Measurements from ENCODE around the gene YY1AP1.
A peak's percentile ranks its signal among the peaks of the same experiment; 100 is the strongest.
"Not testable (repeated sequence)": the region's sequence is repeated elsewhere in the genome, so short reads cannot be mapped to it uniquely, and the experiment has no call there.

Gene YY1AP1

GRCh38 chr1:155695072-155695471, 6.5 kb upstream of the YY1AP1 start:
- DNase-seq, result no peak

DNA sequence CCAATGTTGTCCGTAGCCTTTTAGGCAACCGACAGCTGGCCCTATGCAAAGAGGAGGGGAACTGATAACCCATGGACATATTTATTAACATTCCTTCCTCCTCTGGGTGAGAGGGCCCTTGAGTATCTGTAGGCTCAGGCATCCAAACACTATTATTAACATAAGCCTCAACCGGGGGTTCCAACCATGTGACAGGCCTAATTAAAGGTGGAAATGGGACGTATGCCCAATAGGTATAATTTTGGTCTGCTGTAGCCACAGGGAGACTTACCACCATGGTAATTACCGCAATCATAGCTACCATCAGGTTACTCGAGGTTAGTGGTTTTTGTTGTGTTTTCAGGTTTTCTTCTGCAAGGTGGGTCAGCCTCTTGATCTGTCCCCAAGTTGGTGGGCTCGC, 5.6 kb upstream of the YY1AP1 start:
- no peak for DNase-seq

GRCh38 chr1:155691992-155692528, 3.5 kb upstream of the YY1AP1 start:
- no peak for DNase-seq

- peak; percentile 19 for DNase-seq
Measured at GRCh38 chr1:155689081-155689607, 570 bp upstream of the YY1AP1 start, which contains the start of gene DAP3. Gene DAP3 (plus strand): TSS chr1:155689091. CDS start chr1:155709780, 20,689 bp downstream.

- DNase-seq, result not testable (repeated sequence)
Measured at GRCh38 chr1:155687705-155688323, 760 bp downstream of the YY1AP1 start.

GRCh38 chr1:155681776-155682175, 6.8 kb downstream of the YY1AP1 start:
- no peak for DNase-seq

DNA sequence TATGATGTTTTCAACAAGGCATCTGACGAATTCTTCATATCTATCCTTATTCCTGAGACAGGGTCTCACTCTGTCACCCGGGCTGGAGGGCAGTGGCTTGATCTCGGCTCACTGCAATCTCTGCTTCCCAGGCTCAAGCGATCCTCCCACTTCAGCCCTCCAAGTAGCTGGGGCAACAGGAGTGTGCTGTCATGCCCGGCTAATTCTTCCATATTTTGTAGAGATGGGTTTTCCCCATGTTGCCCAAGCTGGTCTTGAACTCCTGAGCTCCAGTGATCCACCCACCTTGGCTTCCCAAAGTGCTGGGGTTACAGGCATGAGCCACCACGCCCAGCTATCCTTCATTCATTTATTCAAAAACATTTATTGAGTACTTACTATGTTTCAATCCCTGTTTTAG, 8.0 kb downstream of the YY1AP1 start:
- no peak for DNase-seq

DNA sequence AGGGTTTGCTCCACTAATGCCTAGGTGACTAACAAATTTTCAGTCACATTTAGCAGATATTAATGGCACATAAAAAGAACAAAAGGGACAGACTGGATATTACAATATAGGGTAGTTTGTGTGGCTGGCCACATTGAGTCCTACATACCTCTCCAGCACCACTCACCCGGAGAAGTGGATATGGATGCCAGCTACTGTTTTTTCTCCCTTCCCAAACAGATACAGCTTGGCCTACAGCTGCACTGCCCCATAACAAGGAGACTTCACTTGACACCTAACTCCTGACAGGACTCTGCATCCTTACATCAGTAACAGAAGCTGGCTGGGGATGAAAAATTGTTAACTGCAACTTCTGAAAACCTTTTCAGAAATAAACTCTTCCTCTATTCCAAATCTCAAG, 9.6 kb downstream of the YY1AP1 start:
- DNase-seq, result not testable (repeated sequence)

DNA sequence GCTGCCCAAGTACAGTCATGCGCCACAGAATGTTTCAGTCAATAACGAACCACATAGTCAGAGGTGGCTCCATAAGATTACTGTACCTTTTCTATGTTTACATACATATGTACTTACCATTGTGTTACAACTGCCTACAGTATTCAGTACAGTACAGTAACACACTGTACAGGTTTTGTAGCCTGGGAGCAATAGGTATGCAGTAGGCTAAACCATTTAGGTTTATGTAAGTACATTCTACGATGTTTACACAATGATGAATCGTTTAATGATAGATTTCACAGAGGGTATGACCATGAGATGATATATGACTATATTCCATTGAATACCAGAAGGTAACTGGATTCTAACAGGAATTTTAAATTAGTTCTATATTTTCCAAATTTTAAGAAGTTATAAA, 10.5 kb downstream of the YY1AP1 start:
- no peak for DNase-seq

GRCh38 chr1:155673003-155673402, 15.6 kb downstream of the YY1AP1 start:
- no peak for DNase-seq

DNA sequence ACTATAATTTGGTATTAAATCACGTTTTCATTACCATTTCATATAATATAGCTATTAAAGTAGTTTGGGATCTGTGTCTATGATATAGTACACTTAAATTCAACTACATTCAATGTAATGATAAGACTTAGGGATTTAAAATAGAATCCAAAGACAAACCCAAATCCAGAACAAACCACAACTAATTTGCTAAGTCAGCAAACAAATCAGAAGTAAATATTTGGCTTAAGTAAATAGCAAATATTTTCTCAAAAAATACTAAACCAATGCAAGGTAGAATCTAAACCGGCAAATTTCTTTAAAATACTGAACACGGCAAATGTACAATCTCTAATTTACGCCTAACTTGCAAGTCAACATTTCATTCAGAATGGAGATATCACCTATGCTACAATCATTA, 16.8 kb downstream of the YY1AP1 start:
- DNase-seq, result no peak

- no peak for DNase-seq
Measured at GRCh38 chr1:155669233-155670162, 19.1 kb downstream of the YY1AP1 start.

DNA sequence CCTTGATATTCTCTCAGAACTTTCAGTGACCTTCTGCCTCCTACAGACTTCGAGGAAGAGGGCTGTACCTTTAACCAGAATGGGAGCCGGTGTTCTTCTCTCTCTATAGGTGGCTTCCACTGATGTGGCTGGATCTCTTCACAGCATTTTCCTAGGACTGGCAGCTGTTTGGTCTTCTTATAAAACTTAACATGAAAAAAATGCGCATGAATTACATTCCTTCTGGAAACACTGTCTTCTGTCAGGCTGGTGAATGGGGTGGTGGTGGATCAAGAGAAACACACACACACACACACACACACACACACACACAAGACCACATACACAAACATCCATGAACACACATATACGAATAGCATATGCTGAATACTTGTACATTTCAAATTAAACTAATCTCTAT, 27.3 kb downstream of the YY1AP1 start:
- DNase-seq, result not testable (repeated sequence)

GRCh38 chr1:155657463-155657862, 31.1 kb downstream of the YY1AP1 start:
- DNase-seq, result peak; percentile 80

DNA sequence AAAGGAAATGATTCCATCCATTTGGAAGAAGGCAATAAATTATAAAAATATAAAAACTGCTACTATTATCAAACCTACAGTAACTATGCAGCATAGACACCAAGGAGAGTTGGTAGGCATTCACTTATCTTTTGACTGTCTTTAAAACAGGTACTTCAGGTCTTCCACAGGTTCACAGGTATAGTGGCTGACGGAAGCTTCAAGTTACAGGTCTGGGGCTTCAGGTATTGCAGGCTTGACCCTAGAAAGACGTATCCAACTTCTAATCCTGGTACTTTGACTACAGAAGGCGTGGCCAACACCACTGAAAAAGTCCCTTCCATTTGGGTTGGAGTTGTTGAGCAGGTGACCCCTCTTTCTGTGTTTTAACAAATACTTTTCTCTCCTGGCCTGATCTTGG, 35.6 kb downstream of the YY1AP1 start:
- no peak for DNase-seq

GRCh38 chr1:155651861-155652661, 36.5 kb downstream of the YY1AP1 start:
- DNase-seq, result no peak

DNA sequence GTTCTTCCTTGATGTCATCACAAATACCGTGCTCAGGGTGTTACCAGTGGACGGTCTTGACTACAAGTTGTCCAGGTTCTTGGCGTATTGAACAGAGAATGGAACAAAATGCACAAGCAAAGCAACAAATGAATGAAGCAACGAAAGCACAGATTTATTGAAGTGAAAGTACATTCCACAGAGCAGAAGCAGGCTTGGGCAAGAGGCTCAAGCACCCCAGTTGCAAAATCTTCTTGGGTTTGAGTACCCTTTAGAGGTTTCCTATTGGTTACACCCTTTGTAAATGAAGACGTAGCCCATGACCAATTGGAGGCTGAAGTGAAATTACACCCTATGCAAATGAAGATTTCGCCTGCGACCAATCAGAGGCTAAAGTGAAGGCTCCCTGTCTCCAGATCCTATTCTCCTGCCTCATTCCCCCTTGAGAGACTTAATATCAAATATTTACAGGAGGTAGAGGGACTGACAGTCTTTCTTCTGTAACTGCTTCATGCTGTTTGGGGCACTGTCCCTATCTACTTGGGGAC, 38.3 kb downstream of the YY1AP1 start:
- DNase-seq, result no peak

DNA sequence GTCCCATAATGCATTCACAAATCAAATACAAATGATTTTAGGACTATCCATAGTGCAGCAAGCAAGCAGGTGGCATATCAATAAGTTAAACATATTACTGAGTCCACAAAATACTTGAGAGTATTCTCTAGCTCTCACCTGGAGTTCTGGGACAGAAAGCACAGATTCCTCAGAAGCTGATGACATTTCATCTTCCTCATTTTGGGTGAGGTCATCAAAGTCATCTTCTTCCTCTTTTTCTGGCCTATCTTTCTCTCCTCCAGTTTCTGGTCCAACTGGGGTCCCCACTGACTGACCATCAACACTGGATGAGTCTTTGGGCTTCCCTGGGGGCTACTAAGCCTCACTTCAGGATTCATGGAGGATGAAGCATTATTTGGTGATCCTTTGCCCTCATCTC, 38.9 kb downstream of the YY1AP1 start:
- DNase-seq, result no peak

GRCh38 chr1:155648207-155649147, 40.1 kb downstream of the YY1AP1 start:
- DNase-seq, result no peak

- no peak for DNase-seq
Measured at GRCh38 chr1:155646307-155646706, 42.3 kb downstream of the YY1AP1 start.

DNA sequence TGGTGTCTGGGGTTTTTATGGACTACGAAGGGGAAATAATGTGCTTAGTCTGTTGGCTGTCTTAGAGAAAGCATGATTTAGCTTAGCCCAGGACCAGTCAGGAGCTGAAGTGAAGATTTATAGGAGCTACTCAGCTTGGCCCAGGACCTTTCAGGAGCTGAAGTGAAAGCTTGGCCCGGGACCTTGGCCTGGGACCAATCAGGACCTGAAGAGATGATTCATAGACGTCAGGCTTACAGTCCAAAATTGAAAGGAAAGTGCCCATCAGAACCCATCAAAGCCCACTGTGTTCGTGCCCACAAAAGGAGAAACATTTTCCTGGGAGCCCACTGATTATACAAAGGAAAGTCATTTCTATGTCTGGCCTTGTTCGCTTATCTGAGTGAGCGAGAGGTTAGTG, 42.9 kb downstream of the YY1AP1 start:
- DNase-seq, result no peak
